RCC 7860 (cell line): ENCODE data around the gene PLK5.

ENCODE experiments used
- DNase-seq: peaks from one replicate; pipeline ENCODE4 v3.0.0-alpha.2; 2015; ENCODE audit warnings: low spot score
- FAIRE-seq: peaks from 2 replicates; lab custom pipeline; 2012; peaks lifted over from hg19 to GRCh38; lab: Jason Lieb, UNC

The PLK5 gene

DNA sequence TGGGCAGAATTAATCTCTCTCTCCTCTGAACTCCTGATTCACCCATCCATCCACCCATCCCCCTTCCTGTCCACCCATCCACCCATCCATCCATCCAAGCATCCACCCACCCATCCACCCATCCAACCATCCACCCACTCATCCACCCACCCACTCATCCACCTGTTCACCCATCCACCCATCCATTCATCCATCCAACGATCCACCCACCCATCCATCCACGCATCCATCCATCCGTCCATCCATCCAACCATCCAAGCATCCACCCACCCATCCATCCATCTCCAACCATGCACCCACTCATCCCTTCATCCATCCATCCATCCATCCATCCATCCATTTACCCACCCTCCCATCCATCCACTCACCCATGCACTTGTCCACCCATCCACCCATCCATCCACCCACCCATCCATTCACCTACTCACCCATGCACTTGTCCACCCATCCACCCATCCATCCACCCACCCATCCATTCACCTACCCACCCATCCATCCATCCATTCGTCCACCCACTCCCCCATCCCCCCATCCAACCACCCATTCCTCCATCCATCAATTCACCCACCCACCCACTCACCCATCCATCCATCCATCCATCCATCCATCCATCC lies 25.6 kb downstream of the PLK5 start:
- DNase-seq (no peak), FAIRE-seq (no peak)

DNA sequence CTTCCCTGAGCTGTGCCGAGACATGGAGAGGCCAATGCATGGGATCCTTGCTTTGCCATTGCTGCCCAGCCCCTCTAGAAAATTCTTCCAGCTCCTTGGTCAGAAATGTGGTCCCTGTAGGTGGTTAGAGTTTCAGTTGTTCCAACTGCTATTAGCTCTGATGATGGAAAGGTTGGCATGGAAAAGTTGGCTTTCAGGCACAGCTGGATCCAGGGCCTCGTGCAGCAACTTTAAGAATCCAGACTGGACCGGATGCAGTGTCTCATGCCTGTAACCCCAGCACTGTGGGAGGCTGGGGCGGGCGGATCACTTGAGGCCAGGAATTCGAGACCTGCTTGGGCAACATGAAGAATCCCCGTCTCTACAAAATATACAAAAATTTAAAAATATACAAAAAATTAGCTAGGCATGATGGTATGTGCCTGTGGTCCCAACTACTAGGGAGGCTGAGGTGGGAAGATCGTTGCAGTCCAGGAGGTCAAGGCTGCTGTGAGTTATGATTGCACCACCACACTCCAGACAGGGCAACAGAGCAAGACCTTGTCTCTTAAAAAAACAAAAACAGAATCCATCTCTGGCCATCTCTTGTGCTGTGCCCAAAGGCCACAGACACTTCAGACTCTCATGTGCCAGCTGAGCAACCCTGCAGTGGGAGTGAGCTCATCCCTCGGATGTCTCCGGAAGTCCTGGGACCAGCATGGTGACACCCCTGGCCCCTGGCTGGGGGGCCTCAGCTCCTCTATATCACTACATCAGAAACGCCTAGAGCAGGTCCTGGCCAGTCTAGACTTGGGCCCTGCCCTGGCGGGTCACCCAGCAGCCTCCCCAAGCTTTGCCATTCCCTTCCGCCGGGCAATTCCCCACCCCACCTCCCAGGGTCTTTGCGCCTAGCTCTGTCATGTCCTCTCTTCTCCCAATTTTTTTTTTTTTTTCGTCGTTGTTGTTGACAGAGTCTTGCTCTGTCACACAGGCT lies 27.5 kb downstream of the PLK5 start:
- DNase-seq (no peak), FAIRE-seq (no peak)

DNA sequence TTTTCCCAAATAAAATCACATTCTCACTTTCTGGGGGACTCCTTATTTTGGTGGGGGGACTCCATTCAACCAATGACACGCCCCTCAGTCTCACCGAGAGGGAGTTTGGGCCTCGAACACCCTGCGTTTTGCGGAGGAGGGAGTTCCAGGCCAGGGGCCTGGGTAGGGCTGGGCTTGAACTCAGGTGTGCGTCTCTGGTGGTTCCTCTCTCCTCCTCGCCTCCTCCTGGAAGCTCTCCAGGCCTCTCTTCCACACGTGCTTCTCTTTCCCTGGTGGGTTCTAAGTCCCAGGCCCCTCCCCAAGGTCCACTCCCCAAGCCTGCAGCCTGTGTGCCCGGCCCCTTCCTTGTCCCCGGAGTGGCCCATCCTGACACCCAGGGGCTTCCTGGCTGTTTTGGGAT lies 29.5 kb downstream of the PLK5 start:
- DNase-seq (no peak), FAIRE-seq (no peak)

DNA sequence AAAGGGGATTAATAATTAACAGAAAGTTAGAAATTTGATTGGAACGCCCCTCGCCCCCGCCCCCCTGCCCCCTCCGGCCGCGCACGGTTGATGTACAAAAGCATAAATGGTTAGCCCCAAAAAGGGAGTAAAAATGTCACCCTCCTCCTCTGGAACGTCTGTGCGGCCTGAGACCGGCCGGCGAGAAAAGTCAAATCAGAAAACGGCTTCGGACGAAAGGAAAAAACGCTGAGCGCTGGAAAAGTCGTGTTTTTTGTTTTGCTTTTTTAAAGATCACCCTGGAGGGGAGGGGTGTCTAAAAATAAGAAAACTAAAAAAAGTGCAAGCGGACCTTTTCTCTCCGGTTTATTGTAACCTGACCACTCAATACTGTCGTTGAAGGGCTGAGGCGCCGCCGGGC lies 31.1 kb downstream of the PLK5 start:
- DNase-seq (no peak), FAIRE-seq (no peak)

DNA sequence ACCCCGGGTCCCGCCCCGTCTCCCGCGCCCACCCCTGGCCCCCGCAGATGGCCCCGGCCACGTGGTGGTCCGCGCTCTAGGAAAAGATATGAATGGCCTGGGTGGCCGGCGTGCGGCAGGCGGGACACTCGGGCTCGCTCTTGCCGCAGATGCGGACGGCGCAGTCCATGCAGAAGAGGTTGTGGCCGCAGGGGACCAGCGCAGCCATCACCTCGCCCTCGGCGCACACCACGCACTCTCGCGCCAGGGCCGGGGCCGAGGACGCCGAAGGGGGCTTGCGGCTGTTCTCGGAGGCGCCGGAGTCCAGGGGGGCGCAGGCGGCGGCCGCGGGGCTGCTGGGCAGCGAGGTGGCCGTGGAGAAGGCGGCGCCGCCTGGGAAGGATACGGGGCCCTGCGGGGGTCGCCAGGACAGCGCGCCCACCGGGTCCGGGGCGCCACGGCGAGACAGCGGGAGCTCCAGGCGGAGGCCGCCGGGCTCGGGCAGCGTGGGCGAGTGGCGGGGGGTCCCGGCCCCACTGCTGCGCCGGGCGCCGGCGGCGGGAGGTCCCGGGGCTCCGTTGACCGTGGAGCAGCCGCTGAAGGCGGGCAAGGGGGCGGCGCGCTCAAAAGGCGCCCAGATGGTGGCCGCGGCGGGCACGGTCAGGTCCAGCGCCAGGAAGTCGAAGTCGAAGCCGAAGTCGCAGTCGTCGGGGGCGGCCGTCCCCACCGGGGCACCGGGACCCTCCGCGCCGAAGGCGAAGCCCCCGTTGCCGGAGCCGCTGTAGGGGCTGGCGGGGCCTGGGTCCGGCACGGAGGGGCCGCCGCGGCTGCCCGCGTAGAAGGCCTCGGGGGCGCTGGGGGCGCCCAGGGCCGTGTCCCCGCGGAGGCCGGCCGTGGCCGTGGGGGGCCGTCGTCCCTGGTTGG lies 31.9 kb downstream of the PLK5 start:
- FAIRE-seq (no peak), DNase-seq (no peak)

DNA sequence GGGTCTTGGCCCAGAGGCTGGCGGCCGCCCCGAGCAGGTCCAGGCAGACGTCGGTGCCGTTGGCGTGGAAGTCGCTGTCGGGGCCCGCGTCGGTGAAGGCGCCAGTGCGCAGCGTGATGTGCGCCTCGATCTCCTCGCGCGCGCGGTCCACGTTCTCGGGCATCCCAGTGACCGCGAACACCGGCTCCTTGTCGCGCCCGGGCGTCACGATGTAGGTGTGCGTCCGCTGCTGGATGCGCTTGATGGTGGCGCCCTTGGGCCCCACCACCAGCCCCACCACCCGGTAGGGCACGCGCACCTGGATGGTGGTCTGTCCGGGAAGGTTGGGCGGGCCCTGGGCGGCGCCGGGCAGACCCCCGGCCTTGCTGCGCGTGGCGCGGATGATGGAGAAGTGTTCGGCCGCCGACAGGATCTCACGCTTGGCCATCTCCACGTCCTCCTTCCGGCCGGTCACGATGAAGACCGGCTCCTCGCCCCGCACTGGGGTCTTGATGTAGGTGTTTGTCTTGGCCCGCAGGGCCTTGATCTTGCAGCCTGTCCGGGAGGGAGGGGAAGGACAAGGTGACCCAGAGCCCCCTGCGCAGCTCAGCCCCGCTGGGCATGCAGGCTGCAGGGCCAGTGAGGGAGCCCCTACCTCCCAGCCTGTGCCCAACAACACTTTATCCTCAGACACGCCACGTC lies 32.7 kb downstream of the PLK5 start:
- no peak for FAIRE-seq

DNA sequence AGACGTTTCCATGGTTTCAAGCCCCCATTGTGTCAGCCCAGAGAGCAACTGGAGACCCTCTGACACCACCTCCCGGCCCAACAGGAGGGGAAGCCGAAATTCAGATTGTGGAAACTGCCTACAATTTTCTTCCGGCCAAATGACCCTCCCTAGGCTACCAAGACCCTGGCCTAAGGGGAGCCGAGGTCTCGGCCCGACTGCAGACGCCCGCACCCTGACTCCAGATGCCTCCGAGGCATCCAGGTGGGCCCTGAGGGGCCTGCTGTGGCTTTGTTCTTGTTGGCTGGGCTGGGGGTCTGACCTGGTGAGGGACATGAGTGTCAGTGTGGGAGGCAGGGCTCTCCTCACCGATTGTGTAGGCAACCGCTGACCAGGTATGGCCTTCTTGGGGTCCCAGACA lies 34.7 kb downstream of the PLK5 start:
- no peak for FAIRE-seq
- no peak for DNase-seq

More for the DNA sequence above, 32.7 kb downstream of the PLK5 start:
- DNase-seq, result no peak

DNA sequence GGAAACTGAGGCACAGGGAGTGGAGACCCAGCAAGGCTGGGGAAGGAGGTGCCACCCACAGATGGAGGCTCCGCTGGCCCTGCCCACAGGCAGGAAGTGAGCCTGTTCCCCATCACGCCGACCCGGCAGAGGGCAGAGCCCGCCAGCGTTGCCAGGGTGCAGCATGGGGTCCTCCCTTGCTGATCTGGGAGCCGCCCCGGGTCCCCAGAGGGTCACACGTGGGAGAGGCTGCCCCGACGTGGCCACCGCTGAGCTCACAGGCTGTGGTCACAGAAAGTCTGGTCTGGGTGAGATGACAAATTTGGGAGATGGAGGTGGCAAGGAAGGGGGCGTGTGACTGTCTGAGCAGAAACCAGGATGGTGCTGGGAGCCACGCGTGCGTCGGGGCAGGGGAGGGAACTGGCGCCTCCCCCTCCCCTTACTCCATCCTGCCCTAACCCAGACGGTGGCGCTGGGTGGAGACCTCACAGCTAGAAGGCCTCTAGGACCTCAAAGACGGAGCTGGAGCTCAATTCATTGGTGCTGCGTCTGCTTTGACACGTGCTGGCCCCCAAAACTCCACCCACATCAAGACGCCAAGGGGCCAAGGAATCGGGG lies 36.5 kb downstream of the PLK5 start:
- FAIRE-seq (no peak), DNase-seq (no peak)

DNA sequence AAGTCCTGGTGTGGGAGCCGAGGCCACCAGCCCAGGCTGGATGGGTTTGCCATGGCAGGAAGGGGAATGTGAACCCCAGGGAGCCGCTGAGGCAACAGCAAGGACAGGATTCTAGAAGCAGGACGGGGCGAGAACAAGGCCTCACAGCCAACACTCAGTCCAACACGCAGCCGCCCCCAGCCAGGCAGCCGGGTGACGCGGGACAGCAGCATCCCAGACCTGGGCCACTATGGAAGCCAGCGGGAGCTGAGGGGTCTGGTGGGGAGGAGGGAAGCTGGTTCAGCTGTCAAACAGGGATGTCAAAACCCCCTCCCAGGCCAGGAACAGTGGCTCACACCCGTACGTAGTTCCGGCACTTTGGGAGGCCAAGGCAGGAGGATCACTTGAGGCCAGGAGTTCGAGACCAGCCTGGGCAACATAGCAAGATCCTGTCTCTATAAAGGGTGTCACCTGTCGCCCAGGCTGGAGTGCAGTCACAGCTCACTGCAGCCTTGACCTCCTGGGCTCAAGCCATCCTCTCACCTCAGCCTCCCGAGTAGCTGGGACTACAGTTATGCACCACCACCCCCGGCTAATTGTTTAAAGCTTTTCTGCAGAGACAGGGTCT lies 37.5 kb downstream of the PLK5 start:
- DNase-seq (no peak), FAIRE-seq (no peak)

DNA sequence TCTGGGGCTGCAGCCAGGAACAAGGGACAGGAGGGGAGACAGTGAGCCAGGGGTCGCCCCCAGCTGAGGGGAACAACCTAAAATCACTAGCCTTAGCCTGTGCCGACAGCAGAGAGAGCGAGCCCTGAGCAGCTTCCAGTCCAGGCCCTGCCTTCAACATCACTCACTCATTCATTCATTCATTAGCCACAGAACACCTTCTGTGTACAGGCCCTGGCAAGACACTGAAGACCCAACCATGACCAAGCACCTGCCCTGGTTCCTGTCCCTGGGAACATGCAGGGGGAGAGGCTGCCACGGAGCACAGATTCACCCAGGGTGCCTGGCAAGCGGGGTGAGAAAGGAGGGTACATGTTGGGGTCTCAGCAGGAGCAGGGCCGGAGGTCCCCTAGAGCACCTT lies 39.4 kb downstream of the PLK5 start:
- no peak for DNase-seq
- no peak for FAIRE-seq

DNA sequence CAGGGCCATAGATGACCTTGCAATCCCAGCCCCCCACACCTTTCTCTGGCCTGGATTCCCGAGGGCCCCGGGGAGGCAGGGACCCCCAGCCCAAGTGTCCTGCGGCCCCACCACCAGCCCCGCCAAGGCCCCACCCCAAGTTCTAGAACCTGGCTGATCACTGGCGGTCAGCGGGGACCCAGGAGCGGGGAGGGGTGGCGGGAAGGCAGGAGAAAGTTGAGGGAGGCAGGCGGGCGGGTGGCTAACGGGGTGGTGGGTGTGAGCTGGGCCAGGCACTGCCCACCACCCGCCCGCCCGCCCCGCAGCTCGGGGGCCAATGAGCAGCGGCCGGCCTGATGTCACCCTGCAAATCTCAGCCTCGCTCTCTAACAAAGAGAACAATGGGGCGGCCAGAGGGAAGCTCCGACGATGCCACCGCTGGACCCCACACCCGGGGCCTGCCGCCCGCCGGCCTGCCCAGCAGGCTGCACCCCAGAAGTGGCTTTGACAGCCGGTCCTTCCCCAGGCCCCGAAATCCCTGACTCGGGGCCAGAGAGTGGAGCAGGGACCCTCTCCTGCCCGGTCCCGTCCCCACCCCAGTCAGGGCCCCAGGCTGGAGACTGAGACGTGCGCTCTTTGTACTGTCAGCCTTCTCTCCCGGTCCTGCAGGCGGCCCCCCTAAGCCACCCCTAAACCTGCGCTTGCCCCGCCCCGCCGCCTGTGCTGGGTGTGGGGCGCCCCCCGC lies 42.7 kb downstream of the PLK5 start:
- peak; percentile 62 for DNase-seq
- no peak for FAIRE-seq

DNA sequence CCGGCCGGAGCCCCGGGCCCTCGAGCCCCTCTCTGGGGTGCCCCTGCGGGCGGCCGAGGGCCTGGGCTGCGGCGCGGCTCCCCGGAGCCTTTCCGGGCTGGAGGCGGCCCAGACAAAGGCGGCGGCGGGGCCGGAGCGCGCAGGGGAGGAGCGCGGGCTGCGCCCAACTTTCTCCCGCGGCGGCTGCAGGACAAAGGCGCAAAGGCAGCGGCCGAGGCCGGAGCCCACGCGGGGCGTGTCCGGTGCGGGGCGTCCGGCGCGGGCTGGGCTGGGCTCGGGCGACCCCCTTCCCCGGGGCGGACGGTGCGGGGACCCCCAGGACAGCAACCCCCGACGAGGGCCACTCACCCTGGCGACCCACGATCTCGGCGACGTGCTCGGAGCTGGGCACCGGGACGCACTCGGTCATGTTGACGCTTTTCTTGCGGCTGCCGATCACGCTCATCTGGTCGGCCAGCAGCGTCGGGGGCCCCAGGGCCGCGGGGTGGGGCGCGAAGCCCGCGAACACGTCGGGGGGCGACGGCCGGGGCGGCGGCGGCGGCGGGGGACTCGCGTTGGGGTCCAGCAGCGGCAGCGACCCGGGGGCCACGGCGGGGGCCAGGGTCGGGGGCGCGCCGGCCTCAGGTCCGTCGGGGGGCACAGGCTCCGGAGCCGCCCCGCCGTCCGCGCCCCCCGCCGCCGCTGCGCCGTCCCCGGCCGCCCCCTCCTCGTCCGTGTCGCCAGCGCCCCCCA lies 43.4 kb downstream of the PLK5 start:
- FAIRE-seq, result no peak
- DNase-seq, result no peak

DNA sequence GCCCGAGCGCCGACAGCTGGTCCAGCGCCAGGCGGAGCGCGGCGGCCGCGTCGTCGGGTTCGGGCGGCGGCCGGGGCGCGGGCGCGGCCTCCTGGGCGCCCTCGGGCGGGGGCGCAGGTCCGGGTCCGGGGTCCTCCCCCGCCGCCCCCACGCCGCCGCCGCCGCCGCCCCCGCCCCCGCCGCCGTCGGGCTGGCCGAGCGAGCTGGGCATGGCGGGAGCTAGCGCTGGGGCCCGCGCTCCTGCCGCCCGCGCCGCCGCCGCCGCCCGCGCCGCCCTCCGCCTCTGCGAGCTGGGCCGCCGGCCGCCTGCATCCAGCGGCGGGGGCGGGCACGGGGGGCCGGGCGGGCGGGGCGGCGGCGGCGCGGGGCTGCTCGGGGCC lies 44.0 kb downstream of the PLK5 start:
- DNase-seq, result no peak
- FAIRE-seq, result no peak

DNA sequence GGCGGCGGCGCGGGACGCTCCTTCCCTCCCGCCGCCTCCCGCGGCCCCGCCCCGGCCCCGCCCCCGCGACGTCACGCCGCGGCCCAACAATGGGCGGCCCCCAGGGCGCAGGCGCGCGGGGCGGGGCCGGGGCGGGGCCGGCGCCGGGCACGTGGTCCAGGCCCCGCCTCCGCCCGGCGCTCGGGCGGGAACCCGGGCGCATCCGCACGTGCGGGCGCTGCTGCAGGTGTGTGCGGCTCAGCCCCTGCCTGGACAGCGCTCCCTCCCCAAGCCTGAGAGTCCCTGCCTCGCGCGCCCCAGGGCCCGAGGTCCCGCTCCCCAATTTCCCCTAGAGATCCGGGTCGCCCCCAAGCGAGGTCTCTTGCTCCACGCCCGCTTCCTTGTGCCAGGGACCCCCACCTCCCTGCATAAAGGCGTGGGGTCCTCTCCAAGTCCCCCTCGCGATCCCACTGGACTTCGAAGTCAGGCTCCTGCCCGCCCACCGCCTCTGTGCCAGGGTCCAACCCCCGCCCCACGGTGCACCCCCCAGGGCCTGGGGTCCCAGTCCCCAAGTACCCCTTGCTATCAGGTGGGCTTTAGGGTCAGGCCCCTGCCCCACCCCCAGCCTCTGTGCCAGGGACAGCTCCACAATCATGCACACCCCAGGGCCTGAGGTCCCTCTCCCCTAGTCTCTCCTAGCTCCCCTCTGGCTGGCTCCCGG lies 44.6 kb downstream of the PLK5 start, which contains the start of gene MEX3D:
MEX3D (minus strand) TSS at position 6 of the 700 bp plus-strand sequence. CDS start 267 bp downstream, outside the sequence.
- DNase-seq (peak; percentile 16), FAIRE-seq (no peak)

DNA sequence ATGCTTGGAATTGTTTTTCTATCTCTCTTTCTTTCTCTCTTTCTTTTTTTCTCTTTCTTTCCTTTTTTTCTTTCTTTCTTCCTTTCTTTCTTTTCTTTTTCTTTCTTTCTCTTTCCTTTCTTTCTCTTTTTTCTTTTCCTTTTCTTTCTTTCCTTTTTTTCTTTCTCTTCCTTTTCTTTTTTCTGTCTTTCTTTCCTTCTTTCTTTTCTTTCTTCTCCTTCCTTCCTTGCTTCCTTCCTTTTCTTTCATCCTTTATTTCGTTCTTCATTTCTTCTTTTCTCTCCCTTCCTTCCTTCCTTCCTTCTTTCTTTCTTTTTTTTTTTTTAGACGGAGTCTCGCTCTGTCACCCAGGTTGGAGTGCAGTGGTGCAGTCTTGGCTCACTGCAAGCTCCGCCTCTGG lies 46.1 kb downstream of the PLK5 start:
- FAIRE-seq, result no peak
- DNase-seq, result no peak

DNA sequence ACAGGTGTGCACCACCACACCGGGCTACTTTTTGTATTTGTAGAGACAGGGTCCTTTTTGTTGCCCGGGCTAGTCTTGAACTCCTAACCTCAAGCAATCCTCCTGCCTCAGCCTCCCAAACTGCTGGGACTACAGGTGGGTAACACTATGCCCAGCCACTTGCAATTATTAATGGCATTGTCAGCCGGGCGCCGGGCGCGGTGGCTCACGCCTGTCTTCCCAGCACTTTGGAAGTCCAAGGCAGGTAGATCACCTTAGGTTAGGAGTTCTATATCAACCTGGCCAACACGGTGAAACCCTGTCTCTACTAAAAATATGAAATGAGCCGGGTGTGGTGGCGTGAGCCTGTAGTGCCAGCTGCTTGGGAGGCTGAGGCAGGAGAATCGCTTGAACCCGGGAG lies 47.0 kb downstream of the PLK5 start:
- no peak for FAIRE-seq
- no peak for DNase-seq

DNA sequence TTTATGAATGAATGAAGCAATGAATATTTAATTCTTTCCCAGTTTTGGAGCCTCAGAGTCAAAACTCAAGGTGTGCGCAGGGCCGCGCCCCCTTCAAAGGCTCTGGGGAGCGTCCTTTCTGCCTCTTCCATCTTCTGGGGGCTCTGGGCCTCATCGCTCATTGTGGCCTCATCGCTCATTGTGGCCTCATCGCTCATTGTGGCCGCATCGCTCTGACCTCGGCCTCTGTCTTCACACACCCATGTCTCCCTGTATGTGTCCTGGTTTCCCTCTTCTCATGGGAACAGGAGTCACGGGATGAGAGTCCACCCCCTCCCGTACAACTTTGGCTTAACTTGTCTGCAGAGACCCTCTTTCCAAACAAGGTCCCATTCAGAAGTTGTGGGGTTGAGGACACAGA lies 47.5 kb downstream of the PLK5 start:
- FAIRE-seq (no peak), DNase-seq (no peak)

DNA sequence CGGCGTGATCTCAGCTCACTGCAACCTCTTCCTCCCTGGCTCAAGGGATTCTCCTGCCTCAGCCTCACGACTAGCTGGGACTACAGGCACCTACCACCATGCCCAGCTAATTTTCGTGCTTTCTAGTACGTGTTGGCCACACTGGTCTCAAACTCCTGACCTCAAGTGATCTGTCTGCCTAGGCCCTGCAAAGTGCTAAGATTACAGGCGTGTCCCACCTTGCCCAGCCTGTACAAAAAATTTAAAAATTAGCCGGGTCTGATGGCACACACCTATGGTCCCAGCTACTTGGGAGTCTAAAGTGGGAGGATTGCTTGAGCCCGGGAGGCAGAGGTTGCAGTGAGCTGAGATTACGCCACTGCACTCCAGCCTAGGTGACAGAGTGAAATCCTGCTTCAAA lies 48.9 kb downstream of the PLK5 start:
- DNase-seq (no peak), FAIRE-seq (no peak)
